ENCODE data around the gene RNU4-1. TPM values are rescaled to one million over a fixed set of nuclear protein-coding genes. Genes with fewer than 3 reads are reported as not detected.

Gene RNU4-1
- total RNA-seq, 1 experiment from 2014 or later = 2,323 TPM

- Histone ChIP-seq H4K20me1 (ENCODE audit: insufficient read depth) (no peaks in the 10 kb centered on the region), H3K27ac (ENCODE audit: low read depth, low read length) (no peak overlapping the region), H2AFZ (ENCODE audit: low read depth, low read length, poor library complexity, severe bottlenecking) (no peak overlapping the region), H3K79me2 (ENCODE audit: insufficient read depth, low read length) (no peaks in the 10 kb centered on the region), H3K36me3 (ENCODE audit: control insufficient read depth in 1 of 2, insufficient read depth in 2 of 2, low read length in 2 of 2) (no peaks in the 10 kb centered on the region), H3K4me2 (ENCODE audit: low read length) (no peak overlapping the region), H3K27me3 (ENCODE audit: insufficient read depth, low read length) (no peaks in the 10 kb centered on the region), H3K9ac (ENCODE audit: low read length) (no peak overlapping the region), H3K9me2 (ENCODE audit: insufficient read depth) (no peaks in the 10 kb centered on the region), H3K9me3 (ENCODE audit: control insufficient read depth in 1 of 2, insufficient read depth in 1 of 2, low read depth in 1 of 2, low read length in 2 of 2) (no peaks in the 10 kb centered on the region), H3K4me3 (replicated peaks in 1 of 2; ENCODE audit: low read depth in 1 of 2, low read length in 2 of 2) (no peak overlapping the region), H3K4me1 (ENCODE audit: control insufficient read depth in 1 of 2, insufficient read depth in 2 of 2, low read length in 2 of 2) (peaks cover 3 to 15% of the 10 kb centered on the region in 2 experiments; a peak in 3 of 4 replicates)
- ATAC-seq (peak; percentile 52), DNase-seq (ENCODE audit: low read depth, low spot score) (no peak)
- BruUV-seq (replicated peaks) = no TSS peak
- intact Hi-C loops (cut with micrococcal nuclease) = no loop called here
- TF ChIP-seq CTCF (IDR thresholded peaks at IDR 0.05 in 2 of 3, conservative IDR thresholded peaks at IDR 0.05 in 1 of 3; ENCODE audit: borderline replicate concordance in 1 of 3, insufficient read depth in 1 of 3, low read depth in 2 of 3, low read length in 2 of 3) = no peak
- no peak for TF ChIP-seq TCF7L2 (IDR thresholded peaks at IDR 0.05; ENCODE audit: borderline replicate concordance, extremely low read depth, insufficient read depth, insufficient read length)
- TF ChIP-seq ZNF274 (IDR thresholded peaks at IDR 0.05; ENCODE audit: low read depth, low read length) = no peak
- TF ChIP-seq ELF1 (IDR thresholded peaks at IDR 0.05; ENCODE audit: borderline replicate concordance, low read depth) = no peak
- TF ChIP-seq JUND (IDR thresholded peaks at IDR 0.05) = no peak
- TF ChIP-seq SP1 (IDR thresholded peaks at IDR 0.05; ENCODE audit: low read depth) = no peak
- ChIA-PET POLR2A (no interaction called here), RAD21 (ENCODE audit: low non-redundant PET in 1 of 2, low total read pairs in 2 of 2, uncharacterized antibody in 2 of 2, unreplicated experiment in 2 of 2) (no interaction called here), CTCF (interaction anchor here (1.3 to 1.6 kb wide), 2 partner anchors 19 to 56 kb away, joined by 4 read pairs; partner anchors contain the start of gene PXN)
These were observed 8.7 kb downstream of the RNU4-1 start for GRCh38 chr12:120284381-120284780.

GRCh38 chr12:120283318-120283717 is 9.7 kb downstream of the RNU4-1 start:
- peaks cover 3 to 15% of the 10 kb centered on the region in 2 experiments; a peak in 3 of 4 replicates for H3K4me1 ChIP-seq (ENCODE audit: control insufficient read depth in 1 of 2, insufficient read depth in 2 of 2, low read length in 2 of 2)
- H3K36me3 ChIP-seq (ENCODE audit: control insufficient read depth in 1 of 2, insufficient read depth in 2 of 2, low read length in 2 of 2) = no peaks in the 10 kb centered on the region
- no TSS peak for BruUV-seq (replicated peaks)
- no peak overlapping the region for H3K9ac ChIP-seq (ENCODE audit: low read length)
- no peak overlapping the region for H3K4me2 ChIP-seq (ENCODE audit: low read length)
- intact Hi-C loops (cut with micrococcal nuclease) = no loop called here
- ChIA-PET POLR2A (interaction anchor here (1.0 to 5.0 kb wide), 2 partner anchors 9 to 82 kb away, joined by 3 to 29 read pairs; partner anchors contain the start of genes RNU4-1, RNU4-2 and RPLP0), CTCF (interaction anchor here (1.6 kb wide), 1 partner anchor 55 kb away, joined by 4 read pairs; no protein-coding TSS in a partner anchor), RAD21 (ENCODE audit: low non-redundant PET in 1 of 2, low total read pairs in 2 of 2, uncharacterized antibody in 2 of 2, unreplicated experiment in 2 of 2) (no interaction called here)
- ATAC-seq (no peak), DNase-seq (ENCODE audit: low read depth, low spot score) (no peak)
- no peaks in the 10 kb centered on the region for H3K9me2 ChIP-seq (ENCODE audit: insufficient read depth)
- H3K27me3 ChIP-seq (ENCODE audit: insufficient read depth, low read length) = no peaks in the 10 kb centered on the region
- no peak overlapping the region for H3K4me3 ChIP-seq (replicated peaks in 1 of 2; ENCODE audit: low read depth in 1 of 2, low read length in 2 of 2)
- H2AFZ ChIP-seq (ENCODE audit: low read depth, low read length, poor library complexity, severe bottlenecking) = no peak overlapping the region
- H3K27ac ChIP-seq (ENCODE audit: low read depth, low read length) = no peak overlapping the region
- H4K20me1 ChIP-seq (ENCODE audit: insufficient read depth) = no peaks in the 10 kb centered on the region
- TF ChIP-seq MAX (IDR thresholded peaks at IDR 0.05) = no peak
- TF ChIP-seq POLR2AphosphoS5 (IDR thresholded peaks at IDR 0.05; ENCODE audit: low read depth, low read length) = no peak
- no peak for TF ChIP-seq SIN3A (IDR thresholded peaks at IDR 0.05; ENCODE audit: low read depth)
- TF ChIP-seq SP1 (IDR thresholded peaks at IDR 0.05; ENCODE audit: low read depth) = no peak
- TF ChIP-seq ELF1 (IDR thresholded peaks at IDR 0.05; ENCODE audit: borderline replicate concordance, low read depth) = no peak
- no peak for TF ChIP-seq ZFX (IDR thresholded peaks at IDR 0.05)
- TF ChIP-seq RAD21 (IDR thresholded peaks at IDR 0.05; ENCODE audit: low read depth) = no peak
- TF ChIP-seq CBX3 (IDR thresholded peaks at IDR 0.05; ENCODE audit: low read depth) = no peak
- TF ChIP-seq EGR1 (IDR thresholded peaks at IDR 0.05; ENCODE audit: low read depth) = no peak
- no peak for TF ChIP-seq ZNF274 (IDR thresholded peaks at IDR 0.05; ENCODE audit: low read depth, low read length)
- TF ChIP-seq ZBTB33 (IDR thresholded peaks at IDR 0.05; ENCODE audit: extremely low read depth, insufficient replicate concordance, low read length) = no peak
- no peak for TF ChIP-seq POLR2A (IDR thresholded peaks at IDR 0.05; ENCODE audit: borderline replicate concordance, extremely low read depth, insufficient read depth, insufficient read length)
- TF ChIP-seq JUND (IDR thresholded peaks at IDR 0.05) = no peak
- TF ChIP-seq FOSL1 (IDR thresholded peaks at IDR 0.05; ENCODE audit: low read depth) = no peak
- TF ChIP-seq ATF3 (IDR thresholded peaks at IDR 0.05) = no peak
- H3K79me2 ChIP-seq (ENCODE audit: insufficient read depth, low read length) = no peaks in the 10 kb centered on the region
- no peaks in the 10 kb centered on the region for H3K9me3 ChIP-seq (ENCODE audit: control insufficient read depth in 1 of 2, insufficient read depth in 1 of 2, low read depth in 1 of 2, low read length in 2 of 2)
